Heart right ventricle (tissue), 16 donors: ENCODE measurements around the gene SERP2. TPM values are rescaled to one million over a fixed set of nuclear protein-coding genes. Genes with fewer than 3 reads are reported as not detected.
"Not testable (repeated sequence)": the region's sequence is repeated elsewhere in the genome, so short reads cannot be mapped to it uniquely, and the experiment has no call there.

ENCODE experiments used
- ATAC-seq, 8 donors: fragments of 200-7000 bp; cut with Tn5 transposase; one replicate each; pipeline ENCODE4 v1.9.1; 2020; ENCODE audit warnings: mild to moderate bottlenecking in 8 of 8, moderate library complexity in 8 of 8, moderate number of reproducible peaks in 1 of 8
- DNase-seq, 2 donors: peaks; one replicate each; pipeline ENCODE4 v3.0.0-alpha.2; 2020
- H3K27ac ChIP-seq, 10 donors: fragments of 200-600 bp; sonication (generic) in 2 of 10; one replicate each; pipeline versions ENCODE4 v1.5.0 to v1.8.0; 2020 to 2022; ENCODE audit warnings: mild to moderate bottlenecking in 3 of 10
- H3K27me3 ChIP-seq, 7 donors: fragments of 200-600 bp; one replicate each; pipeline ENCODE4 v1.8.0; 2021 to 2022; ENCODE audit warnings: mild to moderate bottlenecking in 2 of 7
- H3K36me3 ChIP-seq, 9 donors: fragments of 200-600 bp; sonication (generic) in 1 of 9; one replicate each; pipeline versions ENCODE4 v1.5.0 to v1.8.0; 2020 to 2022; ENCODE audit warnings: mild to moderate bottlenecking in 2 of 9
- H3K4me1 ChIP-seq, 9 donors: fragments of 200-600 bp; sonication (generic) in 1 of 9; one replicate each; pipeline versions ENCODE4 v1.5.0 to v1.8.0; 2020 to 2022; ENCODE audit warnings: mild to moderate bottlenecking in 4 of 9
- H3K4me3 ChIP-seq, 10 donors: fragments of 200-600 bp; sonication (generic) in 2 of 10; one replicate each; pipeline versions ENCODE4 v1.5.0 to v1.8.0; 2020 to 2022; ENCODE audit warnings: mild to moderate bottlenecking in 7 of 10, moderate library complexity in 2 of 10
- H3K9me3 ChIP-seq, 11 donors: fragments of 200-600 bp in 10 of 11; sonication (generic) in 2 of 11; one replicate each; pipeline versions ENCODE4 v1.5.0 to v1.8.0; 2013 to 2022; ENCODE audit warnings: mild to moderate bottlenecking in 2 of 11, control low read depth in 1 of 11, moderate library complexity in 1 of 11
- CTCF ChIP-seq, 9 donors: fragments of 200-600 bp; sonication (generic) in 2 of 9; IDR thresholded peaks; one replicate each; pipeline versions ENCODE4 v1.5.0 to v1.8.0; 2021 to 2022; ENCODE audit warnings: antibody characterized with exemption in 9 of 9, mild to moderate bottlenecking in 5 of 9, moderate library complexity in 1 of 9
- WGBS, 2 donors: extraction: QIAGEN DNeasy Blood & Tissue Kit; methylation state at CpG; one replicate each; pipeline ENCODE4 v1.1.7; 2013; ENCODE audit warnings: inconsistent platforms in 1 of 2; 5-methylcytosine and 5-hydroxymethylcytosine counted together
- intact Hi-C, 10 donors: fragments of 100-400 bp; cut with DNase I; formaldehyde crosslinking; loops; one replicate each; pipeline versions ENCODE4 v1.11.1 to v1.14.2; 2022
- long read RNA-seq, 3 donors: library from polyadenylated mRNA; unstranded; transcript quantifications; one replicate each; pipeline ENCODE4 v2.0.0, GENCODE V29; 2020 to 2021
- polyA plus RNA-seq, 2 donors: library from polyadenylated mRNA; stranded (reverse); fragments of 200-250 nt; gene quantifications; one replicate each; pipeline ENCODE4 v1.2.3, GENCODE V29; 2013
- total RNA-seq, 10 donors: library from RNA; stranded (reverse); fragmentation: NEBNext Ultra II Directional in 3 of 10; extraction: Animal tissue kit (Norgen Biotek cat#: 25700) in 3 of 10; gene quantifications; one replicate each; pipeline versions ENCODE4 v1.2.1 to v1.2.4, GENCODE V29; 2021 to 2023
- donor health status: Arrhythmogenic right ventricular cardiomyopathy.
- donor health status: ischemic (EF 13 %, LVEDD 7.1; RV severe dilation, severe dysfunction).
- donor health status: healthy with polysubstance abuse.
- donor health status: DM: no; HTN: yes; CAD: no.
- donor health status: DM: no; HTN: no; CAD: no.
- donor health status: ischemic (EF 25% LVEDD 6.9; RV normal size, moderate dysfunction).
- donor health status: ischemic (EF 25% LVEDD 5.7; RV mildly dilated, moderate dysfunction).
- donor health status: healthy.
- donor health status: DM: yes; HTN: yes; CAD: no.
- donor health status: Ischemic cardiomyopathy.
- donor health status: ischemic (EF 35%, LVEDD 5.7; RV mildly dilated, moderate dysfunction).
- donor health status: nonischemic (EF 11% LVEDD 7.7; RV severe dilation, severe dysfunction).
- donor health status: DM: yes; HTN: yes; CAD: no.
- donor health status: PGD.
- donor health status: ischemic (EF 29% LVEDD 5.4; RV normal size, mild dysfunction).
- donor health status: nonischemic (EF 23%, LVEDD 6.1; RV moderate dilation, normal function).

SERP2 gene
- total RNA-seq (10 to 100 TPM; 10.0 to 18.6 (median 11.8) TPM), polyA plus RNA-seq (10 to 100 TPM; 10.2 to 20.4 TPM)
- long read RNA-seq, donor 1, transcript SERP2-201 (3 exons, 784 nt) = major isoform, 8 of 12 reads
- long read RNA-seq, donor 1, partial matches to known transcripts = 0 of 12 reads
- long read RNA-seq, donor 1, other reads (novel, unspliced or antisense) = 4 of 12 reads
- long read RNA-seq, donor 2, transcript SERP2-201 (3 exons, 784 nt) = major isoform, 12 of 15 reads
- long read RNA-seq, donor 2, partial matches to known transcripts = 0 of 15 reads
- long read RNA-seq, donor 2, other reads (novel, unspliced or antisense) = 3 of 15 reads
- long read RNA-seq, donor 3, partial matches to known transcripts = 0 of 1 reads
- long read RNA-seq, donor 3, other reads (novel, unspliced or antisense) = 0 of 1 reads

GRCh38 chr13:44373601-44374347 is at the start of gene SERP2:
SERP2 (plus strand) TSS chr13:44373824; CDS start chr13:44374026, 202 bp downstream.
- no peaks in the 10 kb centered on the region for H3K36me3 ChIP-seq
- peak within 1 kb of the TSS; percentile 22 to 79 (median 55) for H3K27ac ChIP-seq
- intact Hi-C loops = loop anchor here in 2 of 10 donors (5.0 to 10.0 kb wide), 2 partner anchors 61 kb away; no protein-coding TSS in a partner anchor
- WGBS, 2 donors = 1 to 2% methylated on average over 73 to 82 of the region's 83 CpGs
- H3K4me1 ChIP-seq = peaks cover 0 to 15% (median 8%) of the 10 kb centered on the region in 9 donors
- peak; percentile 41 to 46 for DNase-seq
- ATAC-seq = peak; percentile 65 to 90 (median 76)
- no peak for TF ChIP-seq CTCF (IDR thresholded peaks at IDR 0.05)
- peaks cover 0 to 24% (median 0%) of the 10 kb centered on the region in 7 donors for H3K27me3 ChIP-seq
- no peaks in the 10 kb centered on the region for H3K9me3 ChIP-seq
- peak within 1 kb of the TSS; percentile 56 to 78 (median 74) for H3K4me3 ChIP-seq

GRCh38 chr13:44326961-44327360 is 46.7 kb upstream of the SERP2 start:
- DNase-seq (no peak), ATAC-seq (no peak)
- Histone ChIP-seq H3K27ac (no peak overlapping the region), H3K4me1 (peaks cover 5 to 14% (median 9%) of the 10 kb centered on the region in 9 donors), H3K27me3 (no peaks in the 10 kb centered on the region), H3K9me3 (peaks cover 0 to 7% (median 0%) of the 10 kb centered on the region in 11 donors), H3K36me3 (no peaks in the 10 kb centered on the region), H3K4me3 (no peak overlapping the region)
- 96 to 100% methylated on average over 2 of the region's 2 CpGs for WGBS, 2 donors
- intact Hi-C loops = no loop called here
- no peak for TF ChIP-seq CTCF (IDR thresholded peaks at IDR 0.05)

- ATAC-seq, H3K36me3 ChIP-seq, H3K27ac ChIP-seq, intact Hi-C loops, H3K4me3 ChIP-seq, H3K9me3 ChIP-seq, H3K27me3 ChIP-seq, DNase-seq: not testable (repeated sequence)
- peaks cover 5 to 26% (median 17%) of the 10 kb centered on the region in 9 donors for H3K4me1 ChIP-seq
Observed at GRCh38 chr13:44329041-44329440, 44.6 kb upstream of the SERP2 start.

GRCh38 chr13:44329909-44330545 is 43.6 kb upstream of the SERP2 start:
- no peak for DNase-seq
- ATAC-seq = no peak
- WGBS, 2 donors = 93 to 94% methylated on average over 10 of the region's 10 CpGs

More at GRCh38 chr13:44329909-44330545, 43.6 kb upstream of the SERP2 start:
- peaks cover 0 to 5% (median 0%) of the 10 kb centered on the region in 11 donors for H3K9me3 ChIP-seq
- no peaks in the 10 kb centered on the region for H3K36me3 ChIP-seq
- H3K27me3 ChIP-seq = no peaks in the 10 kb centered on the region
- TF ChIP-seq CTCF (IDR thresholded peaks at IDR 0.05) = no peak
- intact Hi-C loops = no loop called here
- H3K27ac ChIP-seq = no peak overlapping the region
- no peak overlapping the region for H3K4me3 ChIP-seq
- peaks cover 5 to 26% (median 17%) of the 10 kb centered on the region in 9 donors for H3K4me1 ChIP-seq
